Epithelial cell of proximal tubule (primary cell): ENCODE results near the gene CTNNBL1. TPM values are rescaled to one million over a fixed set of nuclear protein-coding genes. Genes with fewer than 3 reads are reported as not detected.

ENCODE experiments used
- DNase-seq: peaks from one replicate; pipeline ENCODE4 v3.0.0-alpha.2; 2011; ENCODE audit warnings: low read depth
- H3K4me3 ChIP-seq: 2 replicates; pipeline ENCODE4 v1.5.1; 2011; ENCODE audit warnings: low read depth, mild to moderate bottlenecking, low read length
- total RNA-seq: library from RNA; depleted of rRNA; stranded (reverse); fragments of >200 nt; gene quantifications from 2 replicates; pipeline ENCODE4 v1.2.3, GENCODE V29; 2015
- TF ChIP-seq, protein P1 (sequence below): conservative IDR thresholded peaks from 2 replicates; pipeline ENCODE4 v1.5.1; 2012; ENCODE audit warnings: low read depth, mild to moderate bottlenecking, low read length

Gene CTNNBL1
- total RNA-seq, 1 donor from 2014 or later = 25.6 TPM

DNA sequence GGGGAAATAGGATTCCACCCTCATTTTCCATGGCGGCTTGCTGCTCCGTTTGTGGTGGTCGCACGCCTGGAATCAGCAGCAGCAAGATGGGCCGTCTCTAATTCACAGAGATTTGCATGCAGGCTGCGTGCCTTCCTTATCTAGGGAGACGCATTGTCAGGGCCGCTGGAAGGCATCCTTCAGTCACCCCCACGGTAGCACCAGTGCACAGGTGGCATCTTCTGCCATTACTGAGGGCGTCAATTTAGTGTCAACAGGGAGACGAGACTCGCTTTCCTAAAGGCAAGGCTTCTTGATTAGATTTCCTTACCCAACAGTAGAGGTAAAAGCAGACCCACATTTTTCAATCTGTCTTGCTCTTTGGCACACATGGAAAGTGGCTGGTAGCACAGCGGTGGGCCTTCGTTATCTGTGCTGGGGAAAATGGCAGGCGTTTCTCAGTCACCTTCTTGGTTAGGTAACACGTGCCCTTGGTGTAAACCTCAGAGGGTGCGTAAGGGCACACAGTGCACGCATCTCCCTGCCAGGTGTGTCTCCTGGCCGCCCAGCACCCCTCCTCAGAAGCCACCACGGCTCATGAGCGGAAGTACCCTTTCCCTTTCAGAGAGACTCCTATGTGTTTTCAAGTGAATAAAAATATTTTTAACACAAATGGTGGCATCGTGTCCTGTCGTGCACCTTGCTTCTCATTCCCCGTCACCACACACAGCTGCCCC lies 181.8 kb downstream of the CTNNBL1 start:
- H3K4me3 ChIP-seq = no peak overlapping the region
- TF ChIP-seq, protein P1, sequence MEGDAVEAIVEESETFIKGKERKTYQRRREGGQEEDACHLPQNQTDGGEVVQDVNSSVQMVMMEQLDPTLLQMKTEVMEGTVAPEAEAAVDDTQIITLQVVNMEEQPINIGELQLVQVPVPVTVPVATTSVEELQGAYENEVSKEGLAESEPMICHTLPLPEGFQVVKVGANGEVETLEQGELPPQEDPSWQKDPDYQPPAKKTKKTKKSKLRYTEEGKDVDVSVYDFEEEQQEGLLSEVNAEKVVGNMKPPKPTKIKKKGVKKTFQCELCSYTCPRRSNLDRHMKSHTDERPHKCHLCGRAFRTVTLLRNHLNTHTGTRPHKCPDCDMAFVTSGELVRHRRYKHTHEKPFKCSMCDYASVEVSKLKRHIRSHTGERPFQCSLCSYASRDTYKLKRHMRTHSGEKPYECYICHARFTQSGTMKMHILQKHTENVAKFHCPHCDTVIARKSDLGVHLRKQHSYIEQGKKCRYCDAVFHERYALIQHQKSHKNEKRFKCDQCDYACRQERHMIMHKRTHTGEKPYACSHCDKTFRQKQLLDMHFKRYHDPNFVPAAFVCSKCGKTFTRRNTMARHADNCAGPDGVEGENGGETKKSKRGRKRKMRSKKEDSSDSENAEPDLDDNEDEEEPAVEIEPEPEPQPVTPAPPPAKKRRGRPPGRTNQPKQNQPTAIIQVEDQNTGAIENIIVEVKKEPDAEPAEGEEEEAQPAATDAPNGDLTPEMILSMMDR = no peak
- DNase-seq = no peak

DNA sequence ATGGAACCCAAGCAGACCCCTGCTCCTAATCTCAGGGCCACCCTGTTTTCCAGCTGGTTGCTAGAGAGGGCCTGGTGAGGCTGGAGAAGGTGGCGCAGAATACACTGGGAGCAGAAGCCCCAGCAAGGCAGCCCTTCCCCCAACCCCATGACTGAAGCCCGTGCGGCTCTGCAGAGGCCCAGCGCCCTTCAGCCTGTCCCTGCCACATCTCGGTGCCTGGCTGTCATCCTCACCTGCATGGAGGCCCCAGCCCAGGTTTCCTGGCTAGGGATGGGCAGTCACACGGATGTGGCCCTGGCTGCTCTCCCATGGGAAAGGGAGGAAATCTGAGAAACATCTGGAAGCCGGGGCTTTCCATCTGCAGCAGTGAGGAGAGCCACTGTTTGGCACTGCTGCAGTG lies 183.0 kb downstream of the CTNNBL1 start:
- no peak for DNase-seq
- no peak overlapping the region for H3K4me3 ChIP-seq
- TF ChIP-seq, protein P1 = no peak

DNA sequence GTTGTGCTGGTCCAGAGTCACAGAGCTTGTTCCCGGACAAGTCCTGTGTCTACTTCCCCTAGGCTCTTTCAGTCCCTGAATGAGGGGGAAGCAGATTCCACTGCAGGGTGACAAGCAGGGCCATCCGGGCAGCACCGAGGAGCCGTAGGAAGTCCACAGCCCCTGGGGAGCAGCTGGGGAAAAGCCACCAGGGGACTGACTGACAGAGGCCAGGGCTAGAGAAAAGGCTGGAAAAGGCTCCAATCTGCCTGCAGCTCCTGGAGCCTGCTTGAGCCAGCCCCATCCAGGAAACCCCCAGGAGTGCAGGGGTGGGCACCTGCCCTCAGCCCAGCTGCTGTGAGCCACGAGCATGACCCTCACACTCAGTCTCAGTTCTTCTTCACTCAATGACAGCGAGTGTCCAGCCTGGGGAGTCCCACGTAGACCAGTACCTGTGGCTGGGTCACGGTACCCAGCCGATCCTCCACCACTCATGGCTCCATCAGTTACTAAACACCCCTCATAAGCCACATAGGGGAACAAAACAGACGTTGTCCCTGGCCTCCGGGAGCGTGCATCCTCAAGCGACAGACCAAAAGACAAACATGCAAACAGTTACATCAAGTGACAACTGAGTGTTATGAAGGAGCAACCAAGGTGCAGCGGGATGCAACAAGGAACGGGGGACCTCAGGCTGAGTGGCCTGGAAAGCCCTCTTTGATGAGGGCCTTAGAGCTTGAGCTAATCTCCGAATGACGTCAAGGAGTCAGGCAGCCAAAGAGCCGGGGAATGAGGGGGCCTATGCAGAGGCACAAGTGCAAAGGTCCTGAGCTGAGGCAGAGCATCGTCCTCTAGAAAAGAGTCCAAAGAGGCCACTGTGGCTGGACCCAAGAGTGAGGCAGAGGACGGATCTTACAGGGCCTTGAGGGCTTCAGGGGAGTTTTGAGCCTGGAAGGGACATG lies 184.3 kb downstream of the CTNNBL1 start:
- no peak overlapping the region for H3K4me3 ChIP-seq
- TF ChIP-seq, protein P1 = no peak
- DNase-seq = no peak

DNA sequence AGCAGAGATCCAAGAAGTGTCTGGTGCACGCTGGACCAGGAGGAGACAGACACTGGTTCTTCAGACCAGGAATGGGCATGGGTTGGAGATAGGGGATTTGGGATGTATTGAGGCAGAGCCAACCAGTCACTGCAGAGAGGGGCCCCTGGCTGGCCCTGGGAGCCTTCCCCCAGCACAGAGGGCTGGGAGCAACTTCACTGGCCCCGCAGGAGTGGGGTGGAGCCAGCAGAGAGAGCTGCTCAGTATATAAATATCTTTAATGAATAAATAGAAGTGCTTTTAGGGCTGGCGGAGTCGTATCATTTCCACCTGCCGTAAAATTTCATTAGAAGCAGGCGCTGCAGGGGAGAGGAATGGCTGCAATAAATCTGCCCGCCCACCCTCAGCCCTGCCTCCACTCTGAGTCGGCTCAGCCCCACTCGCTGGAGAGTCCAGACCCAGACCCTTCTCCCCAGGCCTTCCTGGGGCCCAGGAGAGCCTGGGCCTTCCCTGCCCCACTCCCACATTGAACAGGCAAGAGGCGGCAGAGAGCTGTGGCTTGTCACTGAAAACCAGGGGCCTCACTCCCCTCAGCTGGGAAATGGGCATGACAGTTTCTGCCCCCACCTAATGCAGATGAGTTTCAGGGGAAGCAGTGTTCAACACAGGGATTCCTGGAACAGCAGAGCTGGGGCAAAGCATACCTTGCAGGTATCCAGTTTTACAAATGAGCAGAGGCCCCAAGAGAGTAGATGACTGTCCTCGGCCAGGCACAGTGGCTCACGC lies 185.2 kb downstream of the CTNNBL1 start:
- DNase-seq = no peak
- TF ChIP-seq, protein P1 = no peak
- H3K4me3 ChIP-seq = no peak overlapping the region

DNA sequence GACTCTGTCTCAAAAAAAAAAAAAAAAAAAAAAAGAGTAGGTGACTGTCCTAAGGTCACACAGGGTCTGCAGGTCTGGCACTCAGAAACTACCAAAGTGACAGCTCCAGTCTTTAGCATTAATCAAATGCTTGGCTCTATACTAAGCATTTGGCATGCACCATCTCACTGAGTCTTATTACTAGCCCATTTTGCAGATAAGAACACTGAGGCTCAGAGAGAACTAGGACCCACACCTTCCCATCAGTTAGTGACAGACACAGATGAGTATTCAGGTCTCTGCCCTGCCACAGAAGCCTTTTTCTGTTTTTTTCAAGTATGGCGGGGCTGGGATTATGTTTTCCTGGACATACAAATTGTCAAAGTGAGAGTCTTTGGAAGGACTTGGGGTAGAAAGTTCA lies 186.0 kb downstream of the CTNNBL1 start:
- no peak overlapping the region for H3K4me3 ChIP-seq
- DNase-seq = no peak
- TF ChIP-seq, protein P1 = no peak

DNA sequence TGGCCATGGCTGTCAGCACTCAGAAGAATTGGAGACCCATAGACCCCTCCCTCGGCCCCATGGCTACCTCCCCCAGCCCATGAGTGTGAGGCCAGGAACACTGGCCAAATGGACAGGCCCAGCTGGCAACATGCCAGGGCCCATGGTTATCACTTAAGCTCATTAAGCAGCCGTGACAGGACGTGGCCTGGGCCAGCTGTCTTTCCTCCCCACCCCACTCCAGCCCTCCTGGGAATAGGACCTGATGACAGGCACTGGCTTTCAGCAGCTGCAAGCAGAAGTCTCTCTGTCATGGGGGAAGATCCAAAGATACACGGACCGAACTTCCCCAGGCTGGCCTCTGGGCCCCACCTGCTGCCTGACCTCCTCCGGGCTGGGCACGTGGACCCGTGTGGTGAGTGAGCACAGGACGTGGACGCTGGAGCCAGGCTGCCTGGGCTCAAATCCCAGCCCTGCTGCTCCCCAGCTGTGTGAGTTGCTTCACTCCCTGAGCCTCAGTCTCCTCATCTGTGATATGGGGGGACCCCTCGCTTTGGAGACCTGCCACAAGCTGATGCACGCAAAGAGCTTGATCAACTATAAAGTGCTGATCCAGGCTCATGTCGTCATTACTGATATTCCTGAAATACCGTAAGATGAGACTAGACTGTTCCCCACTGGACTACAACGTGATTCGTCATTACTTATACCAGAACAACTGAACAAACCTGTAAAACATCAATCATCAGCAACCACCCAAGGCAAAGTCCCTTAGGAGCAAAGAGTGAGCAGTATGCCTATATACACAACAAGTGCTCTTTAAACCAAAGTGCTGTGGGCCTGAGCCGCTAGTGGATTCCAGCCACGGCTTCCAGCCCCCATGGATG lies 187.1 kb downstream of the CTNNBL1 start:
- no peak overlapping the region for H3K4me3 ChIP-seq
- TF ChIP-seq, protein P1 = no peak
- no peak for DNase-seq
